Activated CD4-positive, alpha-beta T cell treated with anti-CD3 and anti-CD28 coated beads, Interleukin-10, Interleukin-2, amounts not matched to agents 100 ng/mL and 50 ng/mL, durations not matched to agents 16 hours and 8 hours (primary cell): ENCODE data around the gene EML5.

Experiments
- DNase-seq: peaks from one replicate; pipeline ENCODE4 v3.0.0-alpha.2; 2020

Gene EML5

GRCh38 chr14:88799522-88799921, 6.8 kb upstream of the EML5 start:
- DNase-seq = no peak

DNA sequence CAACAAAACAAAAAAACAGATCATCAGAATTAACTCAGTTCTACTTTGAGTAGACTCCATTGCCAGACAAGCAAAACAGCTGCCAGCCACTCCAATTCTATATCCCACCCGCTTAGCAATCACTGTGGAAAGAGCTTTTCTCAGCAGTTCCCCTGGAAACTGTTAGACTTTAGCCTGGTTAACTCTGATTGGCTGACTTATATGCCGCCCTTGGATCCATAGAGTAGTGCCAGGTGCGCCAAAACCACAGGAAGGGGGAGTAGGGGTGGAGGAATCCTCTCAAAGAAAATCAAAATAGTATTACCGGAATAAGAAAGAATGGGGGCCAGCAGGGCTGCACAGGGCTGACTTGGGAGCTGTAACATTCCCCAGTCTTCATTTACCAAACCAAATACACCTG, 5.4 kb upstream of the EML5 start:
- no peak for DNase-seq

- no peak for DNase-seq
Measured at GRCh38 chr14:88793259-88793625, 489 bp upstream of the EML5 start.

DNA sequence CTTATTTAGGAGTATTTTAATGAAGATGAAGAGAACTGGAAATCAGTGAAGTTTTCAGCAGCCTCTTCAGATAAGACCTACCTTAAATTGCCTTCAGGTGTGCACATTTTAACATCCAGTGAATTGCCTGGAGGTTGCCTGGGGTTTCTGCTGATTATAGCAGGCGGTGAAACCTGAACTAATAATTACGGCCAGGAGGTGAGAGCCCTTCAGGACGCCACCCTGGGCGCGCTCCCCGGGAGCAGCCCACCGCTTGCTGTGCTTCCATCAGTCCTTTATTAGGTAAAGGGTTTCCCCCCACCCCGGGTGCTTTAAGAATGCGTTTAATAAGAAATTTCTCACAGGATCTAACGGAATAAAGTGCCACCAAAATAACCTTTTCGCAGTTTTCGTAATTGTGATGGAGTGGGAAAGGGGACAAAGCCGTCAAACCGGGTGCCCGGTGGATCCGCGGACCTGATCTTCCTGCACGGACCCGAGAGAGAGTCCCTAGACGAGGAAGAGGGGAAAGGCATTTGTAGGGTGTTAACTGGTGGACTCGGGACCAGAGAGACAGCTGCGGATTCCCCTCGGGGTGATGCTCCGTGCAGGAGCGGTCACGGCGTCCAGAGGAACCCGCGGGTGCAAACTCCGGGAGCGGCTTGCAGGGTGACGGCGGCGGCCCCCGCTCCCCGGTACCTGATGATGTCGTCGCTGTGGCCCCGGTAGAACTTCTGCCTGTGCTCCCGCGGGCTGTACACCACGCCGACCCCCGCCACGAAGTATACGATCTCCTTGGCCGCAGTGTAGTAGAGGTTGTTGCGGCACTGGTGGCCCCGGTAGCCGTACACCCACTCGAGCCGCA, 902 bp downstream of the EML5 start:
- DNase-seq = no peak

DNA sequence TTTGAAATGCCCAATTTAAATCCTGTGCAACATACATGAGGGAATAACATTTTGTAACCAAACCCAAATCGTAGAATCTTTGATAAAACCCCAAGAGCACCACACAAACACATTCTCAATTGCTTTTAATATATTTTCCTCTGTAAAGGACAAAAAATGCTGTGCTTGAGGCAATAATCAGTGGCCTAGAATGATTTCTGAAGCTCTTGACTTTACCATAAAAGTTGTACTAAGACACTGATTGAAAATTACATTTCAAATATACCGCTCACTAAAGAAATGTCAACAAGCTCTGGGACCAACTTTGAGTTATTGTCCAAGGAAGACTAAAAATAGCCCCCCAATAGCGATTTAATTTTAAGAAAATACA, 1.5 kb downstream of the EML5 start:
- DNase-seq = no peak

GRCh38 chr14:88790501-88791251, 2.1 kb downstream of the EML5 start:
- peak; percentile 34 for DNase-seq

- DNase-seq = peak; percentile 35
Measured at GRCh38 chr14:88789573-88789972, 3.2 kb downstream of the EML5 start.

DNA sequence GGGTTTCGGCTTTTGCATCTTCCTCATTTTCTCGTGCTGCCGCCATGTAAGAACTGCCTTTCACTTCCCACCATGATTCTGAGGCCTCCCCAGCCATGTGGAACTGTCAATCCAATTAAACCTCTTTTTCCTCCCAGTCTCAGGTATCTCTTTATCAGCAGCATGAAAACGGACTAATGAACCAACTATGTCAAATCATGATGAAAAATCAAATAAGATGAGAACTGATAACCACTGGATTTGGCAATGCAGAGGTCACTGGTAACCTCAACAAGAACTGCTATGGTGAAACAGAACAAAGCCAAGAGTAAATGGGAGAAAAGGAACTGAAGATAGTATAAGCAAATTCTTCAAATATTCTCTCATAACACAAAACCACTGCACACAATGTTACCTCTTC, 6.0 kb downstream of the EML5 start:
- no peak for DNase-seq

- no peak for DNase-seq
Measured at GRCh38 chr14:88785911-88786310, 6.8 kb downstream of the EML5 start.

DNA sequence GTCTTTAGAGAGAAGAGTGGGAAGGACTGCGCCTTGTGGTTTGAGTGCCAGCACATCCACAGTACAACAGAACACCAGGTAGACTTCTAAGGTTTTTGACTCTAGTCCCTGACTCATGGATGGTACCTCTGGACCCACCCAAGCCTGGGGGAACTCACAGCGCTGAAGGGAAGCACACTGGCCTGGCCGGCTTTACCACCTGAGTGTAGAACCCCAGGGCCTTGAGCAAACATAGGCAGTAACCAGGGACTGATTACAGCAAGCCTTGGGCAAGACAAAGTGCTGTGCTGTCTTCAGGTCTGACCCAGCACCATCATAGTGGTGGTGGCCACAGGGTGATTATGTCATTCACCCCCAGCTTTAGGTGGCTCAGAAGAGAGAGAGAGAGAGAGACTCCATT, 17.2 kb downstream of the EML5 start:
- DNase-seq = no peak

DNA sequence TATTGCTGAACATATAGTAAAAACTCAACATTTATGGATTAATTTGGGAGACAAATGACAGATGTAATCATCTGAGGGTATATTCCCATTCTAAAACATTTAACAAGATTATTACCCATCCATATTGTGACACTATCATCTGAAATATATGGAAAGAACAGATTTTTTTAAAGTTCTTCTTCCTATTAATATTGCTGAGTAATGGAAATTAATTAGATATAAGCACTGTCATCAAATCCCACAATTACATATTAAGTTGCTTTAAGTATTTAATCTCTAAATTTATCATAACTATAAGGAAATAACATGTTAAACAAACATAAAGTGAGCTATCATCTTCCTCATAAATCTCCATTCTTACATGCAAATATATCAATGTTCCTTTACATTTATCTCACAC, 22.0 kb downstream of the EML5 start:
- no peak for DNase-seq

DNA sequence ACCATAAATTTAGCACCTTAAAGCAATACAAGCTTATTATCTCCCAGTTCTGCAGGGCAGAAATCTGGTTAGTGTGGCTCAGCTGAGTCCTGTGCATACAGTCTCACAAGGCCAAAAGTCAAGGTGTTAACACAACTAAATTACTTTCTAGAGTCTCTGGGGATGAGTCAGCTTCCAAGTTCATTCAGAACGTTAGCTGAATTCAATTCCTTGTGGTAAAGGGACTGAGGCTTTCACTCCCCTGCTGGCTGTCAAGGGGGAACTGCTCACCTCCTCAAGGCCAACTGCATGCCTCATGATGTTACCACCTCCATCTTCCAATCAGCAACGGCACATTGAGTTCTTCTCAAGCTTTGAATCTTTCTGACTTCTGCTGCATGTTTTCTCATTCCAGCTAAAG, 27.6 kb downstream of the EML5 start:
- DNase-seq = peak; percentile 42

DNA sequence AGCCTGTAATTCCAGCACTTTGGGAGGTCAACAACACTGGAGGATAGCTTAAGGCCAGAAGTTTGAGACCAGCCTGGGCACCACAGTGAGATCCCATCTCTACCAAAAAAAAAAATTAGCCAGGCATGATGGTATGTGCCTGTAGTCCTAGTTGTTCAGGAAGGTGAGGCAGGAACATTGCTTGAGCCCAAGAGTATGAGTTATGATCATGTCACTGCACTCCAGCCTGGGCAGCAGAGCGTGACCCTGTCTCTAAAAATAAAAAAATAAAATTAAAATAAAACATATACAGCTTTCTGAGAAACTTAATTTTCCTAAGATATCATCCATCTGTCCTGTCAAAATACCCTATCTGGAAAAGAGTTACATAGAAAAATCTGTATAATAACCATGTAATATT, 38.9 kb downstream of the EML5 start:
- no peak for DNase-seq

DNA sequence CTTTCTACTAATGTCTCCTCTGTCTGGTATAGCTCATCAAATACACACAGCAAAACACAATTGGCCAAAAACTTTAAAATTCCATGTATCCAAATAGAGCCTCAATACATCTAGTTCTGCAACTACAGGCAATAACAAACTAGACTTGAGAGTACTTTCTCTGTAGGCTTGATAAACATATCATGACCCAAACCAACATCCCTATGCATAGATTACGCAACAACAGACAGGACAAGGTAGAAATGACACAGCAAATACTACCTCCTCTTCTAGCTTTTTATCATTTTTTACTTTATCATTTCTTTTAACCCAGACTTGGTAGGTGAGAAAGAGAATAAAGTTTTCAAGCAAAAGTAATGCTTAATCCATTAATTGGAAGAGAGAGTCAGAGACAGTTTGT, 41.8 kb downstream of the EML5 start:
- DNase-seq = peak; percentile 5

DNA sequence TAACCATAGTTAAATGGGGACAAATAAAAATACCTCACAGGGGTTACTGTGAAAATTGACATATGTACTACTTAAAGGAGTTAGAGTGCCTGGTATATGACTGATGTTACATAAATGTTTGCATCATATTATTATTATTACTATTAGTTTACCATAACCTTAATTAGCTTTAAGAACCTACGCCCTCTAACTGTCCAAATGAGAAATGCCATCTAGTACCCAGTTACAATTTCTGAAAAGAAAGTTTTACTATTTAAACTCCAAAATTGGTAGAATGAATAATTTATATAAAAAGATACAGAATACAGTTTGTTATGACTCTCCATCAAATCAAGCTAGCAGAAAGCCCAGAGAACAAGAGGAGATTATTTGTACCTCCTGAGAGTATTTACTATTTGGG, 42.3 kb downstream of the EML5 start:
- DNase-seq = no peak

- peak; percentile 1 for DNase-seq
Measured at GRCh38 chr14:88749139-88749538, 43.6 kb downstream of the EML5 start.

- no peak for DNase-seq
Measured at GRCh38 chr14:88748288-88748687, 44.5 kb downstream of the EML5 start.

DNA sequence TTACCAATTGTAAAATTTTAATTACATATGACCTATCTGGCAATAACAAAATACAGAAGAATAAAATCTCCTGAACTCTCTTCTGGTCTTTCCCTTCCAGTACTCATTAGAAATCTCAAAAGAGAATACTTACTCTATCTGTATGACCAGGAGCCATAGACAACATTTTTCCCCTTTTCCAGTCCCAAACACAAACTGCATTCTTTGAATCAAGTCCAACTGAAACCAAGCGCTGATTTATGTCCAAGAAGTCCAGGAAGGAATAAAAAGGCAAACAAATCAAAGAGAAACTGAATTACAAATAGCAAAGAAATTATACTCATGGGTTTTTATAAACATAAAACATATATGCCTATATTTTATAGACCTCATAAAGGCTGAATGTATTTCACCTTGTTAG, 46.7 kb downstream of the EML5 start:
- DNase-seq = no peak

DNA sequence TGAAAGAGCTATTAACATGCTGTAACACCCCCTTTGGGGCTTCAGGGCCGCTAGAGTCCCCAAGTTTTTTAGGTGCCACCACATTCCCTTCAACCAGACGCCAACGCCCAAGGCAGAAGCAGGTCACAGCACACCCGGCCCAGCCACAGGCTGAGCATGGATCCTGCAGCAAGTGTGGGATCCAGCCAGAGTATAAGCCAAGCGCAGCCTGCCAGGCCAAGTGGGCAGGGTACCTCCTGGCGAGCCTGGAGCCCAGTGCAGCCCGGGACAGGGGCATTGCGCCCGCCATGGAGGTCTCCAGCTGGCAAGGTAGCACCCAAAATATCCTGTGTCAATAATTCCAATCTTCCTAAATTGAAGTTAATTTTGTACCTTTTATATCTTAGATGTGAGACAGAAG, 55.5 kb downstream of the EML5 start:
- no peak for DNase-seq

- DNase-seq = no peak
Measured at GRCh38 chr14:88733121-88733520, 59.6 kb downstream of the EML5 start.

GRCh38 chr14:88729159-88729558, 63.6 kb downstream of the EML5 start:
- DNase-seq = no peak

DNA sequence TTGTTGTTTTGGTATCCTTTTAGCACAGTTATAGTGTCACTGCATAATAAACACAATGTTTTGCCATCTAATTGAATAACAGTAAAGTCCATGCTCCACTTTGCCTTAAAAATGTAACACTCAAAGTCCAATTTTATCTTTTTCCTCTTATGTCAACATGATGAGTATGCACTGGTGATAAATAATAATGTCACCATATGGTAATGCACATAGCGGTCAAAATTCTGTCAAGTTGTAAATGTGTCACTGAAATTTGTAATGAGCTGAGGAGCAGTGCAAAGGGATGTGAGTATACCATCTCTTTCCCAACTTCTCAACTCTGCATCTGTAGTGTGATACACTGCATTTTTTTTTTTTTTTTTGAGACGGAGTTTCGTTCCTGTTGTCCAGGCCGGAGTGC, 65.7 kb downstream of the EML5 start:
- DNase-seq = no peak

- DNase-seq = no peak
Measured at GRCh38 chr14:88710709-88711108, 82.0 kb downstream of the EML5 start.

- DNase-seq = no peak
Measured at GRCh38 chr14:88707088-88707487, 85.7 kb downstream of the EML5 start.

DNA sequence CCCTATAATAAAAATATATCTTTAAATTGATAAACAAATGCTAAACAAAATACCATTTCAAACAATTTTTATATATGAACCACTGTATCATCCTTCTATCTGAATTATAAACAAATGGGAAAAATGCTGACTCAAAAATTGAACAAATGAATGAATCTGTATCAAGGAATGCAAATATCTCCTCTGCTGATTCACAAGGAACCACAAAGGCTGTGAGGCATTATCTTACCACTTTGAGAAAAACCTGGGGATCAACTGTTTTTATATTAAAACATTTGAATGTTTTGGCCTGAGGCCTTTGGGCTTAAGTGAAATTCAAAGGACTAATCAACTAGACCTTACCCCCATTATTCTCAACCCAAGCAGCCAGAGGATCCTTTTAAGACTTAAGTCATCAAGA, 86.3 kb downstream of the EML5 start:
- no peak for DNase-seq
